OCI-LY7 (cell line): ENCODE results near the gene LAMB3.

ENCODE experiments used
- EZH2phosphoT487 ChIP-seq: fragments of 200-600 bp; sonication (generic); IDR thresholded peaks from 2 replicates; pipeline ENCODE4 v1.6.1; 2018; ENCODE audit warnings: low read depth, borderline replicate concordance, mild to moderate bottlenecking, mixed run types, antibody characterized with exemption, low read length, moderate library complexity, mixed read lengths
- TF ChIP-seq, protein P1 (sequence below): fragments of 200-600 bp; sonication (generic); conservative IDR thresholded peaks from 2 replicates; pipeline ENCODE4 v1.5.1; 2014; ENCODE audit warnings: mild to moderate bottlenecking, antibody characterized with exemption, low read length, moderate library complexity, mixed read lengths

- TF ChIP-seq, protein P1, sequence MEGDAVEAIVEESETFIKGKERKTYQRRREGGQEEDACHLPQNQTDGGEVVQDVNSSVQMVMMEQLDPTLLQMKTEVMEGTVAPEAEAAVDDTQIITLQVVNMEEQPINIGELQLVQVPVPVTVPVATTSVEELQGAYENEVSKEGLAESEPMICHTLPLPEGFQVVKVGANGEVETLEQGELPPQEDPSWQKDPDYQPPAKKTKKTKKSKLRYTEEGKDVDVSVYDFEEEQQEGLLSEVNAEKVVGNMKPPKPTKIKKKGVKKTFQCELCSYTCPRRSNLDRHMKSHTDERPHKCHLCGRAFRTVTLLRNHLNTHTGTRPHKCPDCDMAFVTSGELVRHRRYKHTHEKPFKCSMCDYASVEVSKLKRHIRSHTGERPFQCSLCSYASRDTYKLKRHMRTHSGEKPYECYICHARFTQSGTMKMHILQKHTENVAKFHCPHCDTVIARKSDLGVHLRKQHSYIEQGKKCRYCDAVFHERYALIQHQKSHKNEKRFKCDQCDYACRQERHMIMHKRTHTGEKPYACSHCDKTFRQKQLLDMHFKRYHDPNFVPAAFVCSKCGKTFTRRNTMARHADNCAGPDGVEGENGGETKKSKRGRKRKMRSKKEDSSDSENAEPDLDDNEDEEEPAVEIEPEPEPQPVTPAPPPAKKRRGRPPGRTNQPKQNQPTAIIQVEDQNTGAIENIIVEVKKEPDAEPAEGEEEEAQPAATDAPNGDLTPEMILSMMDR, result no peak
- TF ChIP-seq EZH2phosphoT487, result no peak
Measured at GRCh38 chr1:209613400-209614150, 38.6 kb downstream of the LAMB3 start.
